ENCODE results near the gene SEPTIN3. TPM values are rescaled to one million over a fixed set of nuclear protein-coding genes. Genes with fewer than 3 reads are reported as not detected.

Gene SEPTIN3
- polyA plus RNA-seq, 1 experiment = 0.22 TPM

- H3K9me3 ChIP-seq (ENCODE audit: control insufficient read depth, insufficient read depth, low read length) = no peaks in the 10 kb centered on the region; the same call in 1 of the 2 replicates
- ChIA-PET CTCF (interaction anchor here (0.7 to 9.4 kb wide), 22 partner anchors 9 to 272 kb away, joined by 3 to 281 read pairs (median 5); partner anchors contain the start of genes CCDC134, MEI1, SMIM45 and TNFRSF13C), POLR2A (interaction anchor here (0.5 to 1.6 kb wide), 3 partner anchors 236 to 251 kb away, joined by 3 to 6 read pairs (median 3); partner anchors contain the start of gene SNU13)
- peak overlapping the region; percentile 88 for H3K27ac ChIP-seq (ENCODE audit: low read depth, low read length)
- no peaks in the 10 kb centered on the region for H3K27me3 ChIP-seq (ENCODE audit: control insufficient read depth, insufficient read depth, low read length)
- TF ChIP-seq, protein P1, sequence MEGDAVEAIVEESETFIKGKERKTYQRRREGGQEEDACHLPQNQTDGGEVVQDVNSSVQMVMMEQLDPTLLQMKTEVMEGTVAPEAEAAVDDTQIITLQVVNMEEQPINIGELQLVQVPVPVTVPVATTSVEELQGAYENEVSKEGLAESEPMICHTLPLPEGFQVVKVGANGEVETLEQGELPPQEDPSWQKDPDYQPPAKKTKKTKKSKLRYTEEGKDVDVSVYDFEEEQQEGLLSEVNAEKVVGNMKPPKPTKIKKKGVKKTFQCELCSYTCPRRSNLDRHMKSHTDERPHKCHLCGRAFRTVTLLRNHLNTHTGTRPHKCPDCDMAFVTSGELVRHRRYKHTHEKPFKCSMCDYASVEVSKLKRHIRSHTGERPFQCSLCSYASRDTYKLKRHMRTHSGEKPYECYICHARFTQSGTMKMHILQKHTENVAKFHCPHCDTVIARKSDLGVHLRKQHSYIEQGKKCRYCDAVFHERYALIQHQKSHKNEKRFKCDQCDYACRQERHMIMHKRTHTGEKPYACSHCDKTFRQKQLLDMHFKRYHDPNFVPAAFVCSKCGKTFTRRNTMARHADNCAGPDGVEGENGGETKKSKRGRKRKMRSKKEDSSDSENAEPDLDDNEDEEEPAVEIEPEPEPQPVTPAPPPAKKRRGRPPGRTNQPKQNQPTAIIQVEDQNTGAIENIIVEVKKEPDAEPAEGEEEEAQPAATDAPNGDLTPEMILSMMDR (IDR thresholded peaks at IDR 0.05; ENCODE audit: low read depth, low read length) = no peak
- H3K4me3 ChIP-seq (ENCODE audit: low read depth, low read length) = no peak overlapping the region
- DNase-seq (ENCODE audit: low read depth, low spot score) = no peak
Measured at GRCh38 chr22:41939981-41940831, 29.0 kb upstream of the SEPTIN3 start.

- H3K4me3 ChIP-seq (ENCODE audit: low read depth, low read length) = no peak overlapping the region
- no peaks in the 10 kb centered on the region for H3K27me3 ChIP-seq (ENCODE audit: control insufficient read depth, insufficient read depth, low read length)
- TF ChIP-seq, protein P1 (IDR thresholded peaks at IDR 0.05; ENCODE audit: low read depth, low read length) = peak; percentile 89
- no peaks in the 10 kb centered on the region; the same call in 1 of the 2 replicates for H3K9me3 ChIP-seq (ENCODE audit: control insufficient read depth, insufficient read depth, low read length)
- peak; percentile 64 for DNase-seq (ENCODE audit: low read depth, low spot score)
- peak overlapping the region; percentile 88 for H3K27ac ChIP-seq (ENCODE audit: low read depth, low read length)
- ChIA-PET POLR2A (interaction anchor here (0.5 to 1.6 kb wide), 4 partner anchors 21 to 252 kb away, joined by 3 to 6 read pairs (median 3); partner anchors contain the start of gene SNU13), CTCF (interaction anchor here (0.6 to 9.4 kb wide), 30 partner anchors 10 to 278 kb away, joined by 3 to 281 read pairs (median 4); partner anchors contain the start of genes CCDC134, MEI1, SMIM45 and TNFRSF13C)
Measured at GRCh38 chr22:41940832-41941765, 28.1 kb upstream of the SEPTIN3 start.

DNA sequence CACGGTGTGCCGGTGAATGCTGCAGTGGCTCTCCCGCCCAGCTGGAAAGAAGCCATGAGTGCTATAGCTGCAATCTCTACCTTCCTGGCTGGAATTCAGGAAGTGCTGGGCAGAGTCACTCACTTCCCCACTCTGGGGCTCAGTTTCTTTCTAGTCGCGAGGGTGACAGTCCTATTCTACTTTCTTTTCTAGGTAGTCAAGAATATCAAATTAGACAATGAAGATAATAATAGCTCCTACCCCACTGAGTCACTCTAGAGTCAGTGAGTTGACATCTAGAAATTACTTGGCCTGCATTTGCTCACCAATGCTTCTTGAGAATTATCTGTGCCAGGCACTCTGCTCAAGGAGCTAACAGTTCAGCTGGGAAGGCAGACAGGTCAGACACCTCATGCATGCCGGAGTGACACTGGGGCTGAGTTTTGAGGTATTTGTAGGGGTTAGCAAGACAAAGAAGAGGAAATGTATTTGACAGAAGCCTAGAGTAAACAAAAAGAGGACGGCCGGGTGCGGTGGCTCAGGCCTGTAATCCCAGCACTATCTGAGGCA is 25.5 kb upstream of the SEPTIN3 start:
- TF ChIP-seq, protein P1 (IDR thresholded peaks at IDR 0.05; ENCODE audit: low read depth, low read length) = no peak
- H3K9me3 ChIP-seq (ENCODE audit: control insufficient read depth, insufficient read depth, low read length) = no peaks in the 10 kb centered on the region; the same call in 1 of the 2 replicates
- H3K4me3 ChIP-seq (ENCODE audit: low read depth, low read length) = no peak overlapping the region
- no peak for DNase-seq (ENCODE audit: low read depth, low spot score)
- no peak overlapping the region for H3K27ac ChIP-seq (ENCODE audit: low read depth, low read length)
- H3K27me3 ChIP-seq (ENCODE audit: control insufficient read depth, insufficient read depth, low read length) = no peaks in the 10 kb centered on the region
- ChIA-PET CTCF (interaction anchor here (0.6 to 9.4 kb wide), 5 partner anchors 18 to 277 kb away, joined by 3 to 281 read pairs (median 4); partner anchors contain the start of gene MEI1), POLR2A (interaction anchor here (1.4 kb wide), 1 partner anchor 15 kb away, joined by 3 read pairs; no protein-coding TSS in a partner anchor)

- Histone ChIP-seq H3K27me3 (ENCODE audit: control insufficient read depth, insufficient read depth, low read length) (no peaks in the 10 kb centered on the region), H3K4me3 (ENCODE audit: low read depth, low read length) (peak within 1 kb of the TSS; percentile 93), H3K9me3 (ENCODE audit: control insufficient read depth, insufficient read depth, low read length) (no peaks in the 10 kb centered on the region), H3K27ac (ENCODE audit: low read depth, low read length) (no peak within 1 kb of the TSS)
- DNase-seq (ENCODE audit: low read depth, low spot score) = peak; percentile 79
- TF ChIP-seq, protein P1 (IDR thresholded peaks at IDR 0.05; ENCODE audit: low read depth, low read length) = no peak
- CTCF ChIA-PET = interaction anchor here (0.6 to 9.4 kb wide), 7 partner anchors 10 to 497 kb away, joined by 3 to 281 read pairs (median 4); partner anchors contain the start of gene MEI1
- POLR2A ChIA-PET = interaction anchor here (0.6 to 1.4 kb wide), 8 partner anchors 9 to 497 kb away, joined by 3 to 6 read pairs (median 4); partner anchors contain the start of genes CCDC134, MEI1 and SREBF2
Measured at GRCh38 chr22:41946629-41947423, 22.4 kb upstream of the SEPTIN3 start, which contains the start of gene CENPM. TSS of gene CENPM (minus strand) at chr22:41947152. CDS start at chr22:41947076, 76 bp downstream.
